Subcutaneous adipose tissue (tissue), 4 donors: Measurements from ENCODE around the gene FBXO42. TPM values are rescaled to one million over a fixed set of nuclear protein-coding genes. Genes with fewer than 3 reads are reported as not detected.

Experiments used
- CTCF ChIP-seq: fragments of 450-650 bp; IDR thresholded peaks from one replicate; pipeline ENCODE4 v1.5.1; 2016; ENCODE audit warnings: low read depth, mild to moderate bottlenecking, control low read depth, antibody characterized with exemption, moderate library complexity
- total RNA-seq, 4 donors: library from RNA; depleted of rRNA; stranded (reverse); fragments of >200 nt; gene quantifications; one replicate each; pipeline ENCODE4 v1.1.0, GENCODE V29; 2016

FBXO42 gene
- total RNA-seq, 4 donors from 2014 or later, result 21.4 to 26.9 (median 23.6) TPM

- no peak for TF ChIP-seq CTCF
Measured at GRCh38 chr1:16215882-16216753, 136.2 kb downstream of the FBXO42 start.

- no peak for TF ChIP-seq CTCF
Measured at GRCh38 chr1:16213013-16213412, 139.3 kb downstream of the FBXO42 start.

GRCh38 chr1:16212251-16212961 is 139.9 kb downstream of the FBXO42 start, which contains the start of gene ARHGEF19:
TSS of gene ARHGEF19 (minus strand) at chr1:16212652. CDS start at chr1:16209054, 3,598 bp downstream.
- TF ChIP-seq CTCF, result no peak

GRCh38 chr1:16211824-16212223 is 140.5 kb downstream of the FBXO42 start:
- no peak for TF ChIP-seq CTCF

GRCh38 chr1:16210581-16210980 is 141.7 kb downstream of the FBXO42 start:
- no peak for TF ChIP-seq CTCF

GRCh38 chr1:16209847-16210407 is 142.4 kb downstream of the FBXO42 start:
- TF ChIP-seq CTCF, result no peak
